Panc1 (cell line): ENCODE measurements around the gene RAC2. TPM values are rescaled to one million over a fixed set of nuclear protein-coding genes. Genes with fewer than 3 reads are reported as not detected.

Source experiments
- ATAC-seq: fragments of 200-7000 bp; cut with Tn5 transposase; 2 replicates; pipeline ENCODE4 v1.9.1; 2020; ENCODE audit warnings: mild to moderate bottlenecking, moderate library complexity
- BruUV-seq: library from RNA; stranded (reverse); fragments of 400-500 nt; replicated peaks from 2 replicates; lab custom pipeline; 2021; lab: Mats Ljungman, UMichigan
- CTCF ChIA-PET: fragments of 300-600 bp; sonication (Branson Sonifier 250); formaldehyde crosslinking; loops from one replicate; lab custom pipeline; 2022; ENCODE audit warnings: antibody characterized with exemption; lab: Charles Lee
- POLR2A ChIA-PET: fragments of 300-600 bp; sonication (Branson Sonifier 250); formaldehyde crosslinking; loops from one replicate; lab custom pipeline; 2022; ENCODE audit warnings: antibody characterized with exemption; lab: Charles Lee
- DNase-seq: peaks from one replicate; pipeline ENCODE4 v3.0.0-alpha.2; 2010; ENCODE audit warnings: low read depth, low spot score
- H3K27ac ChIP-seq: 2 replicates; pipeline ENCODE4 v1.5.1; 2011; ENCODE audit warnings: mild to moderate bottlenecking, low read length, inconsistent platforms
- H3K27me3 ChIP-seq: fragments of 200-500 bp; sonication (Bioruptor generic); 2 replicates; pipeline ENCODE4 v1.6.0; 2014; ENCODE audit warnings: low read length, inconsistent platforms; ENCODE audit not compliant: control insufficient read depth, insufficient read depth
- H3K36me3 ChIP-seq: fragments of 200-500 bp; sonication (Bioruptor generic); 2 replicates; pipeline ENCODE4 v1.5.1; 2014; ENCODE audit warnings: inconsistent platforms, mild to moderate bottlenecking, low read length, moderate library complexity; ENCODE audit not compliant: control insufficient read depth, insufficient read depth
- H3K4me1 ChIP-seq: 2 replicates; pipeline ENCODE4 v1.5.1; 2011; ENCODE audit warnings: inconsistent platforms, mild to moderate bottlenecking, low read length, moderate library complexity; ENCODE audit not compliant: control insufficient read depth, insufficient read depth
- H3K4me3 ChIP-seq, 2 experiments: 2 replicates each; pipeline ENCODE4 v1.5.1; 2011 to 2012; ENCODE audit warnings: low read depth in 2 of 2, low read length in 2 of 2, mild to moderate bottlenecking in 2 of 2, inconsistent platforms in 1 of 2, moderate library complexity in 1 of 2
- H3K9me3 ChIP-seq: fragments of 200-500 bp; sonication (Bioruptor generic); 2 replicates; pipeline ENCODE4 v1.5.1; 2014; ENCODE audit warnings: low read depth, mild to moderate bottlenecking, inconsistent platforms, low read length, moderate library complexity; ENCODE audit not compliant: control insufficient read depth, insufficient read depth
- CTCF ChIP-seq: fragments of 450-650 bp; IDR thresholded peaks from 2 replicates; pipeline ENCODE4 v1.5.1; 2017; ENCODE audit warnings: mild to moderate bottlenecking
- POLR2AphosphoS5 ChIP-seq: IDR thresholded peaks from 2 replicates; pipeline ENCODE4 v1.6.1; 2012; ENCODE audit warnings: mild to moderate bottlenecking, low read depth, low read length, moderate library complexity
- REST ChIP-seq, 2 experiments: IDR thresholded peaks; 2 replicates each; pipeline ENCODE4 v1.6.1; 2011 to 2012; ENCODE audit warnings: low read depth in 2 of 2, control low read depth in 1 of 2, low read length in 1 of 2, mild to moderate bottlenecking in 1 of 2, moderate library complexity in 1 of 2; ENCODE audit not compliant: insufficient read depth in 1 of 2
- SIN3A ChIP-seq: IDR thresholded peaks from 2 replicates; pipeline ENCODE4 v1.6.1; 2012; ENCODE audit warnings: low read depth, mild to moderate bottlenecking, low read length, moderate library complexity, borderline replicate concordance; ENCODE audit not compliant: insufficient read depth
- TCF7L2 ChIP-seq: IDR thresholded peaks from 2 replicates; pipeline ENCODE4 v1.6.1; 2011; ENCODE audit warnings: mild to moderate bottlenecking, low read depth, low read length, inconsistent platforms
- in situ Hi-C: cut with HindIII; loops from 2 replicates; pipeline ENCODE4 v1.10.0; 2016; ENCODE audit warnings: low sequenced_read_pairs, low pct_unique_long_range_greater_than_20kb
- intact Hi-C: fragments of 100-400 bp; cut with micrococcal nuclease; formaldehyde crosslinking; loops from one replicate; pipeline ENCODE4 v1.10.0; 2022; ENCODE audit not compliant: unreplicated experiment
- total RNA-seq: library from RNA; stranded (reverse); gene quantifications from one replicate; pipeline ENCODE4 v1.2.1, GENCODE V29; 2021; ENCODE audit not compliant: unreplicated experiment

RAC2 gene
- total RNA-seq, 1 experiment from 2014 or later: 1.5 TPM

GRCh38 chr22:37223965-37224551 lies 20.0 kb downstream of the RAC2 start:
- H3K36me3 ChIP-seq: no peaks in the 10 kb centered on the region
- ChIA-PET POLR2A (no interaction called here), CTCF (no interaction called here)
- no TSS peak for BruUV-seq
- DNase-seq (no peak), ATAC-seq (no peak)
- no peak for TF ChIP-seq SIN3A
- no peak for TF ChIP-seq CTCF
- TF ChIP-seq POLR2AphosphoS5: no peak
- no peak for TF ChIP-seq TCF7L2
- no peak overlapping the region for H3K4me3 ChIP-seq
- peaks cover 5% of the 10 kb centered on the region; the same call in 1 of the 2 replicates for H3K4me1 ChIP-seq
- in situ Hi-C loops: no loop called here
- no peaks in the 10 kb centered on the region for H3K27me3 ChIP-seq
- H3K27ac ChIP-seq: no peak overlapping the region
- H3K9me3 ChIP-seq: no peaks in the 10 kb centered on the region
- intact Hi-C loops: no loop called here

GRCh38 chr22:37222440-37222971 lies 21.6 kb downstream of the RAC2 start:
- BruUV-seq: no TSS peak
- Histone ChIP-seq H3K4me3 (no peak overlapping the region), H3K9me3 (no peaks in the 10 kb centered on the region), H3K27ac (no peak overlapping the region), H3K4me1 (no peaks in the 10 kb centered on the region), H3K36me3 (no peaks in the 10 kb centered on the region), H3K27me3 (no peaks in the 10 kb centered on the region)
- ChIA-PET CTCF (no interaction called here), POLR2A (no interaction called here)
- ATAC-seq: no peak
- TF ChIP-seq POLR2AphosphoS5 (no peak), TCF7L2 (no peak), SIN3A (no peak), REST (IDR thresholded peaks at IDR 0.05; ENCODE audit: insufficient read depth in 1 of 2, low read depth in 2 of 2, low read length in 1 of 2) (no peak), CTCF (no peak)
- in situ Hi-C loops: no loop called here
- intact Hi-C loops: no loop called here
- DNase-seq: no peak
